ENCODE measurements around the gene CES2.
"Not testable (repeated sequence)": the region's sequence is repeated elsewhere in the genome, so short reads cannot be mapped to it uniquely, and the experiment has no call there.

CES2 gene

DNA sequence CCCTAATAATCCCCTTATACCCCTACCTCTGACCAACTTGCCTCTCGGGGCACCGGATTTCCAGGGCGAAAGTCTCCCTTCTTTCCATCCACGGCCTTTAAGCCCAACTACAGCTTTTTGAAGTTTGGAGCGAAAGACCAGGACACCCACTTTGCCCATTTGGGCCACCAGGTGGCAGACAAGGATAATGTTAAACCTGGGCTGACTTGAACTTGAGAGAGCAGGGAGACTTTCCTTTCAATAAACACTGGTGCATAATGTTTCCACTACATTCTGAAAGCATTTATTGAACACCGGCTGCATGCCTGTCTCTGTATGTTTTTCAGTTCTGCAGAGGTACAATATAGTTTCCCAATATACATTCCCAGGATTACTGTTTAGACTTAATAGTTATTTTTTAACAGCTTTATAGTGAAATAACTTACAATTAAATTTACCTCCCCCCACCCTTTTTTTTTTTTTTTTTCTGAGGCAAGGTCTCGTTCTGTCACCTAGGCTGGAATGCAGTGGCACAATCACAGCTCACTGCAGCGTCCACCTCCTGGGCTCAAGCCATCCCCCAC, 18.9 kb downstream of the CES2 start:
- peak; percentile 15 to 29 for DNase-seq (ENCODE audit: low read depth in 2 of 2)

DNA sequence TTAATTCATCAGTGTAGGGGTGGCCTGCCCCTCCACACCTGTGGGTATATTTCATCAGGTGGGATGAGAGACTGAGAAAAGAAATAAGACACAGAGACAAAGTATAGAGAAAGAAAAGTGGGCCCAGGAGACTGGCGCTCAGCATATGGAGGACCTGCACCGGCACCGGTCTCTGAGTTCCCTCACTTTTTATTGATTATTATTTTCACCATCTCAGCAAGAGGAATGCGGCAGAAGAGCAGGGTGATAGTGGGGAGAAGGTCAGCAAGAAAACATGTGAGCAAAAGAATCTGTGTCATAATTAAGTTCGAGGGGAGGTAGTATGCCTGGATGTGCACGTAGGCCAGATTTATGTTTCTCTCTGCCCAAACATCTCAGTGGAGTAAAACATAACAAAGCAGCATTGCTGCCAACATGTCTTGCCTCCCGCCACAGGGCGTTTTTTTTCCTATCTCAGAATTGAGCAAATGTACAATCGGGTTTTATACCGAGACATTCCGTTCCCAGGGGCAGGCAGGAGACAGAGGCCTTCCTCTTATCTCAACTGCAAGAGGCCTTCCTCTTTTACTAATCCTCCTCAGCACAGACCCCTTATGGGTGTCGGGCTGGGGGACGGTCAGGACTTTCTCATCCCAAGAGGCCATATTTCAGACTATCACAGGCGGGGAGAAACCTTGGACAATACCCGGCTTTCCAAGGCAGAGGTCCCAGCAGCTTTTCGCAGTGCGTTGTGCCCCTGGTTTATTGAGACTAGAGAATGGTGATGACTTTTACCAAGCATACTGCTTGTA, 20.2 kb downstream of the CES2 start:
- DNase-seq (ENCODE audit: low read depth in 2 of 2) = not testable (repeated sequence)

DNA sequence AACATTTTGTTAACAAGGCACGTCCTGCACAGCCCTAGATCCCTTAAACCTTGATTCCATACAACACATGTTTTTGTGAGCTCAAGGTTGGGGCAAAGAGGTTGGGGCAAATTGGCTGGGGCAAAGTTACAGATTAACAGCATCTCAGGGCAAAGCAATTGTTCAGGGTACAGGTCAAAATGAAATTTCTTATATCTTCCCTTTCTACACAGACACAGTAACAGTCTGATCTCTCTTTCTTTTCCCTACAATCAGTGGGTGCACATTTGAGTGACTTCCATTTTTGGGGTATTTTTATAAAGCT, 20.8 kb downstream of the CES2 start:
- DNase-seq (ENCODE audit: low read depth in 2 of 2) = not testable (repeated sequence)

DNA sequence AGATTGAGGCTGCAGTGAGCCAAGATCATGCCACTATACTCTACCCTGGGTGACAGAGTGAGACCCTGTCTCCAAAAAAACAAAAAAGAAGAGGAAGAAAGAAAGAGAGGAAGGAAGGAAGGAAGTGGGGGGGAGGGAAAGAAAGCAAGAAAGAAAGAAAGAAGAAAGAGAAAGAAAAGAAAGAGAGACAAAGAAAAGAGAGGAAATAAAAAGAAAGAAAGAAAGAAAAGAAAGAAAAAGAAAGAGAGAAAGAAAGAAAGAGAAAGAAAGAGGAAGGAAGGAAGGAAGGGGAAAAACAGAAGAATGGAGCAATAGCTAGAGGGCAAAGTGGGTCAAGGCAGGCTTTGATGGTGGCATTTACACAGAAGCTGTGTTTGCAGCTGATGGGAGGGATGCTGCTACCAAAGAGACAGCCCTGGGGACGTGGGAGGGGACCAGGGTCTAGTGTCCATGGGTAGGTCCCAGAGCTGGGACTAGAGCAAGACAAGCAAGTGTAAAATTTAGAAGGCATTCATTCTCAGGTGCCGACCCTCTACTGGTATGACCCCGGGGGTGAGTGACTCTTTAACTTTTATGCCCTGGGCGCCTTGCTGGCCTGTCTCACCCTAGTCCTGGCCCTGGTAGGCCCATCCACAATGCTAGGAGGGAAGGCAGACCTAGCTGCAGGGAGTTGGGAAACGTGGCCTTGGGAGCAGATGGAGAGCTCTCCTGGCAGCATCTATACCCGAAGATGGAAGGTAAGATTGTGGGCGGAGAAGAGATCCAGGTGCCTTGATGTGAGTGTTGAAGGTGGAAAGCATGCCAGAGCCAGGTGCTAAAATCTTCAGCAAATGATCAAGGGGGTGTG, 23.8 kb downstream of the CES2 start:
- no peak for DNase-seq (ENCODE audit: low read depth in 2 of 2)

DNA sequence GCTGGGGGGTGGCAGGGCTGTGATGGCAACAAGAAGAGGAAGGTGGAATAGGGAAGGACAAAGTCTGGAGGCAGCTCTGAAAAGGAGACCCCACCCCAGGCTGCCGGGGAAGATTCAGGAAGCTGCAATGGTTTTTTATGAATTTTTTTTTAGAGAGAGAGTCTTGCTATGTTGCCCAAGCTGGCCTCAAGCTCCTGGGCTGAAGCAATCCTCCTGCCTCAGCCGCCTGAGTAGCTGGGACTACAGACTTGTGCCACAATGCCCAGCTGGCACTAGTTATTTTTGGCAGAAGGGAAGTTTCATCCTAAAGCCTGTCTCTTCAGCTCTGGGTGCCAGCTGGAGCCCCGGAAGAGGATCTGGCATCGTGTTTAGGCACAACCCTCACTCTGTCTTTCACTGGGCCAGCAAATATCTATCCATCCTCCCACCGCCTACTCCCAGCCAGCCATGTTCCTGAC, 24.4 kb downstream of the CES2 start:
- no peak for DNase-seq (ENCODE audit: low read depth in 2 of 2)

DNA sequence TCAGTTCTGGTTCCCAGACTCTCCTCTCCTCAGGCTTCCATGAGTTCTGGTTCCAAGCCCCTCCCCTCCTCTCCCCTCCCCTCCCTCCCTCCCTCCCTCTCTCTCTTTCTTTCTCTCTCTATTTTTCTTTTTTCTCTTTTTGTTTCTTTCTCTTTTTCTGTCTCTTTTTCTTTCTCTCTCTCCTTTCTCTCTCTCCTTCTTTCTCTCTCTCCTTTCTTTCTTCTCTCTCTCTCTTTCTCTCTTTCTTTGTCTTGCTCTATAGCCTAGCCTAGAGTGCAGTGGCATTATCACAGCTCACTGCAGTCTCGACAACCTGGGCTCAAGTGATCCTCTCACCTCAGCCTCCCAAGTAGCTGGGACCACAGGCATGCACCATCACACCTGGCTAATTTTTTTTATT, 25.0 kb downstream of the CES2 start:
- DNase-seq (ENCODE audit: low read depth in 2 of 2) = no peak

DNA sequence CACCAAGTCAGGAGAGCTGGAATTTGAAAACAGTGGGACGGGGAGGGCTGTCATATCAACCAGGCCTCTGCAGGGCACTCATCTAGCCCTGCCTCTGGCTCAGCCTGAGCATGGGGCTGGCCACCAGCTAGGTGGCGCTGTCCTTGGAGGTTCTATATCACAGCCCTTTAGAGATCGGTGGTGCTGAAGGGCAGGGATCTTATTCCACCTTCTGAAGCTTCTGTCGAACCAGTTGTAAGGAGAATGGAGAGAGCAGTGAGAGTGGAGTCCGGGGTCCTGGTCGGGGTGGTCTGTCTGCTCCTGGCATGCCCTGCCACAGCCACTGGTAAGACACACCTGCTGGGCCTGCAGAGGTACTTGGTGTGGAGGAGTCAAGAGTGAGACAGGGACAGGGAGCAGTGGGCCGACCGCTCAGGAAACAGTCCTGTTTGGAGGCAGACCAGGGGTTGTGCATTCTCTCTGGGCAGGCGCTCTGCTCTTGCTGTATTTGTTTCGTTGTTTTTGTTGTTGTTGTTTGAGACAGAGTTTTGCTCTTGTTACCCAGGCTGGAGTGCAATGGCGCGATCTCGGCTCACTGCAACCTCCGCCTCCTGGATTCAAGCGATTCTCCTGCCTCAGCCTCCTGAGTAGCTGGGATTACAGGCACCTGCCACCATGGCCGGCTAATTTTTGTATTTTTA, 25.9 kb downstream of the CES2 start, which contains the start of gene CES3:
Gene CES3 (plus strand): TSS at position 202 of the 680 bp plus-strand sequence. CDS start 42 bp downstream, at position 244.
- peak; percentile 8 to 20 for DNase-seq (ENCODE audit: low read depth in 2 of 2)

DNA sequence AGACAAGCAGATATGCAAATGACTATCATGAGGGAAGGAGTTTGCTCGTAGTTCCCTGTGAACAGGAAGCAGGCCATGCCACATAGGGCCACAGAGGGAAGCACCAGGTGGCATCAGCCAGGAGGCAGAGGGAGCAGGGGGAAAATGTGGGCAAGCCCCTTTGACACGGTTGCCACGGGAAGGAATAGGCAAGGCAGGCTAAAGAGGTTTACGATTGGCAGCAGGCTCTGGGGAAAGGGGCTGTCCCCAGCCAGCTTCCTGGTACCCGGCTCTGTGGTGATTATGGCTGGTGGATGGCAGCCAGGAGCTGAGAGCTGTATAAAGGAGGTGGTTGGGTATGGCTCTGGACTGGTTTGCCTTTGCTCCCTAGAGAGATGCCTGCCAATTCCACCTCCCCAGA, 26.6 kb downstream of the CES2 start:
- no peak for DNase-seq (ENCODE audit: low read depth in 2 of 2)

DNA sequence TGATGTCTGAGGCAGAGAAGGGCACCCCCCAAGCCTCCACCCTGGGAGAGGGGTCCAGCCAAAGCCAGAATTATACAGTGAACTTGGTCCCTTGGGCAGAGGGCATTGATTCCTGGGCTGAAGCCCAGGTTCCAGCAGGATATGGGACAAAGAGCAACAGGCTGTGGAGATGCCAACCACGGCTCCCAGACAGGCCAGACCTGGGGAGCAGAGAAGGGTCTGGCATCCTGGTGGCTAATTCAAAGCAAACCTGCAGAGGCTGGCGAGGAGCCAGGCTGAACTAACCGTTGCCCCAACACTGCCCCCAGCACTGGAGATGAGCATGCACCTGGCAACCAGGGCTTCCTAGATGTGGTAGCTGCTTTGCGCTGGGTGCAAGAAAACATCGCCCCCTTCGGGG, 28.7 kb downstream of the CES2 start:
- no peak for DNase-seq (ENCODE audit: low read depth in 2 of 2)

DNA sequence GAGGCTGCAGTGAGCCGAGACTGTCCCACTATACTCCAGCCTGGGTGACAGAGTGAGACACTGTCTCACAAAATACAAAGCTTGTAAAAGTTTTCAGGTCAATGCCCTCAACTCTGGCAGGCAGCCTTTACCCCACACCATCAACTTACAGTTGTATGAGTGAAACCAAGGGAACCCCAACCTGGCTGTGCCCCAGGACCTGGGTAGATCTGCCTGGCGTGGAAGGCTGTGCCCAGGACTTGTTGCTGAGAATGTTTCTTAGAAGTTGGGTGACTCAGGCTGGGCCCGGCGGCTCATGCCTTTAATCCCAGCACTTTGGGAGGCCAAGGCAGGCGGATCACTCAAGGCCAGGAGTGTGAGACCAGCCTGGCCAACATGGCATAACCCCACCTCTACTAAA, 33.5 kb downstream of the CES2 start:
- no peak for DNase-seq (ENCODE audit: low read depth in 2 of 2)

DNA sequence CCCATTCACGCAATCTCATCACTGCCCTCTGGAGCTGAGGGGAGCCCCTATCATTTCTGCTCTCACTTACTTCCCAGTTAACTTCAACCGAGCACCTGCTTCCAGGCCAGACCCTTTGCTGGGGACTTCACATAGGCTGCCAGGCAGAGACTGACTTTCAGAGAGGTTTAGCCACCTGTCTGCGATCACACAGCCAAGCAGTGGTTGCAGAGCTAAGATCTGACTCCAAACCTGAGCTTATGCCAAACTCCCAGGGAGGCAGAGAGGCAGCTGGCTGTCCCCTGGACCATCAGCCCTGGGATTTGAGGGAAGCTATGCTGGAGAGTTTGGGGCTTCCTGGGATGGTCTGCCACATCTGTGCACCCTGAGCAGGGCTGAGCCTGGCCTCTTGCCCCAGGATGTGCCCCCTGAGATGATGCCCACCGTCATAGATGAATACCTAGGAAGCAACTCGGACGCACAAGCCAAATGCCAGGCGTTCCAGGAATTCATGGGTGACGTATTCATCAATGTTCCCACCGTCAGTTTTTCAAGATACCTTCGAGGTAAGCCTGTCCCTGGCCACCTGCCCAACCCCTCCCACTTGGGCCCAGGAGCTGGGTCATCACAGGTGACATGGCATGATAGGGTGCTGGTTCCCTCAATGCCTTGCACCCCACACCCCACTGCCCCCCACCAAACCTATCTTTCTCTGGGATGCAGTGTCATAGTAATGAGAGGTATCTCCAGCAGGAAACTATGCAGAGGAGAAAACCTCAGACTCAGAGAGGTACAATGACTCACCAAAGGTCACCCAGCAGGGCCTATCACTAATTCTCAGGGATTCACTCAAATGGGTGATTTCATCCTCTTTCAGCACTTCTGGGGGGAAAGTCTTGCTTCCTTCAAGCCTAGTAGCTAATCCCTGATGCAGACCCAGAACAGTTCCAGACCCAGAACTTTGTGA, 35.7 kb downstream of the CES2 start:
- no peak for DNase-seq (ENCODE audit: low read depth in 2 of 2)

DNA sequence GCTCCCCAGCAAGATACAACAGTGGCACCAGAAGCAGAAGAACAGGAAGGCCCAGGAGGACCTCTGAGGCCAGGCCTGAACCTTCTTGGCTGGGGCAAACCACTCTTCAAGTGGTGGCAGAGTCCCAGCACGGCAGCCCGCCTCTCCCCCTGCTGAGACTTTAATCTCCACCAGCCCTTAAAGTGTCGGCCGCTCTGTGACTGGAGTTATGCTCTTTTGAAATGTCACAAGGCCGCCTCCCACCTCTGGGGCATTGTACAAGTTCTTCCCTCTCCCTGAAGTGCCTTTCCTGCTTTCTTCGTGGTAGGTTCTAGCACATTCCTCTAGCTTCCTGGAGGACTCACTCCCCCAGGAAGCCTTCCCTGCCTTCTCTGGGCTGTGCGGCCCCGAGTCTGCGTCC, 37.7 kb downstream of the CES2 start:
- DNase-seq (ENCODE audit: low read depth in 2 of 2) = no peak

DNA sequence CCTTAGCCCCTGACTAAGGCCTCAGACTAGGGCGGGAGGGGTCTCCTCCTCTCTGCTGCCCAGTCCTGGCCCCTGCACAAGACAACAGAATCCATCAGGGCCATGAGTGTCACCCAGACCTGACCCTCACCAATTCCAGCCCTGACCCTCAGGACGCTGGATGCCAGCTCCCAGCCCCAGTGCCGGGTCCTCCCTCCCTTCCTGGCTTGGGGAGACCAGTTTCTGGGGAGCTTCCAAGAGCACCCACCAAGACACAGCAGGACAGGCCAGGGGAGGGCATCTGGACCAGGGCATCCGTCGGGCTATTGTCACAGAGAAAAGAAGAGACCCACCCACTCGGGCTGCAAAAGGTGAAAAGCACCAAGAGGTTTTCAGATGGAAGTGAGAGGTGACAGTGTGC, 38.4 kb downstream of the CES2 start:
- DNase-seq (ENCODE audit: low read depth in 2 of 2) = no peak

DNA sequence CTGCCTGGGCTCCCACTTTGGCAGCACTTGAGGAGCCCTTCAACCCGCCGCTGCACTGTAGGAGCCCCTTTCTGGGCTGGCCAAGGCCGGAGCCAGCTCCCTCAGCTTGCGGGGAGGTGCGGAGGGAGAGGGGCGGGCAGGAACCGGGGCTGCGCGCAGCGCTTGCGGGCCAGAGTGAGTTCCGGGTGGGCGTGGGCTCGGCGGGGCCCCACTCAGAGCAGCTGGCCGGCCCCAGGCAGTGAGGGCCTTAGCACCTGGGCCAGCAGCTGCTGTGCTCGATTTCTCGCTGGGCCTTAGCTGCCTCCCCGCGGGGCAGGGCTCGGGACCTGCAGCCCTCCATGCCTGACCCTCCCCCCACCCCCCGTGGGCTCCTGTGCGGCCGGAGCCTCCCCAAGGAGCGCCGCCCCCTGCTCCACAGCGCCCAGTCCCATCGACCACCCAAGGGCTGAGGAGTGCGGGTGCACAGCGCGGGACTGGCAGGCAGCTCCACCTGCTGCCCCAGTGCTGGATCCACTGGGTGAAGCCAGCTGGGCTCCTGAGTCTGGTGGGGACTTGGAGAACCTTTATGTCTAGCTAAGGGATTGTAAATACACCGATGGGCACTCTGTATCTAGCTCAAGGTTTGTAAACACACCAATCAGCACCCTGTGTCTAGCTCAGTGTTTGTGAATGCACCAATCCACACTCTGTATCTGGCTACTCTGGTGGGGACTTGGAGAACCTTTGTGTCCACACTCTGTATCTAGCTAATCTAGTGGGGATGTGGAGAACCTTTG, 39.0 kb downstream of the CES2 start:
- DNase-seq (ENCODE audit: low read depth in 2 of 2) = not testable (repeated sequence)

DNA sequence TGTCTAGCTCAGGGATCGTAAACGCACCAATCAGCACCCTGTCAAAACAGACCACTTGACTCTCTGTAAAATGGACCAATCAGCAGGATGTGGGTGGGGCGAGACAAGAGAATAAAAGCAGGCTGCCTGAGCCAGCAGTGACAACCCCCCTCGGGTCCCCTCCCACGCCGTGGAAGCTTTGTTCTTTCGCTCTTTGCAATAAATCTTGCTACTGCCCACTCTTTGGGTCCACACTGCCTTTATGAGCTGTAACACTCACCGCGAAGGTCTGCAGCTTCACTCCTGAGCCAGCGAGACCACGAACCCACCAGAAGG, 39.6 kb downstream of the CES2 start:
- DNase-seq (ENCODE audit: low read depth in 2 of 2) = not testable (repeated sequence)

DNA sequence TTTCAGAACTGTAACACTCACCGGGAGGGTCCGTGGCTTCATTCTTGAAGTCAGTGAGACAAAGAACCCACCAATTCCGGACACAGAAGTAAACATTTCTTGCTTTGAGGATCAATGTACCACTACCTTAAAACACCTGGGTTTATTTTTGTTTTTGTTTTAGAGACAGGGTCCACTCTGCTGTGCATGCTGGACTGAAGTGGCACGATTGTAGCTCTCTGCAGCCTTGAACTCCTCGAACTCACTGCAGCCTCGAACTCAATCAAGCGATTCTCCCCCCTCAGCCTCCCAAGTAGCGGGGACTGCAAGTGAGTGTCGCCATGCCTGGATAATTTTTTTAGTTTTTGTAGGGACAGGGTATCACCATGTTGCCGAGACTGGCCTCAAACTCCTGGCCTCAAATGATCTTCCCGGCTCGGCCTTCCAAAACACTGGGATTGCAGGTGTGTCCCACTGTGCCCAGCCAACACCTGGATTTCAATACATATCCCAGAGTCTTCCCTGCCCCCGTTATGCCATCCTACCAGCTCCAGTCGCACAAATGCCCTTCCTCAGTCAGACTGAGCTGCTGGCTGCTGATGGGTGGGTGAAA, 40.1 kb downstream of the CES2 start:
- no peak for DNase-seq (ENCODE audit: low read depth in 2 of 2)

DNA sequence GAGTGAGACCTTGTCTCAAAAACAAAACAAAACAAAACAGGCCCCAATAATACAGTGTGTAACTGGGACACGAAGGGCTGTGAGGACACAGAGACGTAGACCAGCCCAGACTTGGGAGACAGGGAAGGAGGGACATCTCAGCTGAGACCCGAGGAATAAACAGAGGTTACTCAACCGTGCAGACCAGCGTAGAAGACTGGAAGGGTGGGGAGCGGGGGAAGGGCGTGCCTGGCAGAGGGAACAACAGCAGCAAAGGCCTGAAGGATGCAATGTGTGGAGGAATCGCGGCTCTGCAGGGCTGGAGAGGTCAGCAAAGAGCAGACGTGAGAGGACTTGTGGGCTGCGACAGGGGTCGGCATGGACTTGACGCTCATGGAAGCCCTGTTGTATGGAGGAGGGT, 41.4 kb downstream of the CES2 start:
- no peak for DNase-seq (ENCODE audit: low read depth in 2 of 2)

DNA sequence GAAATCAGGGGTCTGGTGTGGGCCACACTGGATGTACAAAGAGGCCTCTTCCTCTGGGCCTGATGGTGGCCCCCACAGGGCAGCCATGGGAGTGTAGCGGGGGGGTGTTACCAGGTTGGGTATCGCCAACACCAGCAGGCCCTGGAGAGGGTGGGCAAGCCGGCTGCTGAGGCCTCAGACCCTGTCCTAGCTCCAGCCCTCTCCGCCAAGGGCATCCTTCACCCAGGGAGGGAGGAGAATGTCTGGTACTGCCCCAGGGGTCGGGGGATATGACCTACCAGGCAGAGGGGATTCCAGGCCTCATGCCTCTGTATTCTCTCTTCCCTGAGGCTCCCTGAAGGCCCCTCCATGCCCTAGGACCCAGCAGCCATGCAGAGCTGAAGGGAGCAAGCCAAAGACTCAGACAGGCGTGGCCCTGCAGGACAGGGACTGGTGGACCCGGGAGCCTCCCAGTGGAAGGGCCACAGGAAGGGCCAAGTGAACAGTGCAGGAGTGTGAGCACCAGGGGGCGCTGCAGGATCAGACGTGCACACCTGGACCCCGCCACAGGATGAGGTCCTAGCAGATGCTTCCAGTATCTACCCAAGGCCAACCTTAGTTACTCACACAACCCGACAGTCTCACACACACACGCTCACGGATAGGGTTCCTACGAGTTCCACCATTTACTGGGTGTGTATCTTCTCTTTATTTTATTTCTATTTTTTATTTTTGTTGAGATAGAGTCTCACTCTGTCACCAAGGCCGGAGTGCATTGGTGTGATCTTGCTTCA, 42.2 kb downstream of the CES2 start:
- peak; percentile 36 to 44 for DNase-seq (ENCODE audit: low read depth in 2 of 2)

DNA sequence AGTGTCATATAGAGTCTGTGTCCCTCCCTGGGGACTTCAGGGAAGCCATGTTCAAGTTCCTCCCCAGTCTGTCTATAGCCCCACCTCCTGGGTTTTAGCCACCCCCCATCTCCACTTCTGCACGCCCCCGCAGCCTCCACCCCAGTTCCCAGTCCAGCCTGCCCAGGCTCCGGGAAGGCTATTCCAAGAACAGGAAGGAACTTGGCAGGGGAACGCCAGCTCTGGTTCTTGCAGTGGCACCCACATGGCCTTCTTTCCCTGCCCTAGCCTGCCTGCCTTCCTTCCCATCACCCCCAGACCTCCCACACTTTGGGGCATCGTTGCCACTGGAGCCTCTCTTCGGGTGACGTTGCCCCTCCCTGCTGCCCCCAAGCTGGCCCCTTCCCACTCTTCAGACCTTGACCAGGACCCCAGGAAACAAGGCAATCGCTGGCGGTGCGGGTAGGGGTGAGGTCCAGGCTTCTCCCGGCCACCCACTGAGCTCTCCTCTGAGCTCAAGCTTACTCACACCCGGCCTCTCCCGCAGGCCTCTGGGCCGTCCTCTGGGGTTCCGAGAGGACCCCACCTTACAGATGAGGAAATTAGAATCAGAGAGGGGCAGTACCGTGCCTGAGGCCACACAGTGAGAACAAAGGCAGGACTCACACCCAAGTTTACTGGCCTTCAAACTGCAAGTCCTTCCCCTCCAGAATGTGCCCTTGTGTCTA, 43.8 kb downstream of the CES2 start:
- no peak for DNase-seq (ENCODE audit: low read depth in 2 of 2)
